SH-SY5Y (cell line): Measurements from ENCODE around the gene PPARG.

Experiments
- GATA2 ChIP-seq: IDR thresholded peaks from 2 replicates; pipeline ENCODE4 v1.6.1; 2011; ENCODE audit warnings: mild to moderate bottlenecking, low read depth, low read length
- GATA3 ChIP-seq: IDR thresholded peaks from 2 replicates; pipeline ENCODE4 v1.6.1; 2011; ENCODE audit warnings: low read depth, mild to moderate bottlenecking, low read length, moderate library complexity

- TF ChIP-seq GATA2 (no peak), GATA3 (no peak)
These were observed 112.3 kb downstream of the PPARG start for GRCh38 chr3:12401208-12401607.
